Type B pancreatic cell (in vitro differentiated cells): ENCODE measurements around the gene ZMYM4. TPM values are rescaled to one million over a fixed set of nuclear protein-coding genes. Genes with fewer than 3 reads are reported as not detected.
"Not testable (repeated sequence)": the region's sequence is repeated elsewhere in the genome, so short reads cannot be mapped to it uniquely, and the experiment has no call there.

ENCODE experiments used
- DNase-seq: peaks from one replicate; pipeline ENCODE4 v3.0.0; 2021; ENCODE audit warnings: mixed read lengths; ENCODE audit not compliant: unreplicated experiment; ENCODE audit errors: extremely low spot score
- H3K27ac Mint-ChIP-seq: 2 replicates; pipeline ENCODE4 v1.8.0; 2021; ENCODE audit warnings: mild to moderate bottlenecking, mixed read lengths
- H3K27me3 Mint-ChIP-seq: 2 replicates; pipeline ENCODE4 v1.8.0; 2021; ENCODE audit warnings: mixed read lengths
- H3K36me3 Mint-ChIP-seq: 2 replicates; pipeline ENCODE4 v1.8.0; 2021; ENCODE audit warnings: mixed read lengths
- H3K4me1 Mint-ChIP-seq: one replicate; pipeline ENCODE4 v1.8.0; 2021; ENCODE audit warnings: mixed read lengths; ENCODE audit not compliant: unreplicated experiment
- H3K4me3 Mint-ChIP-seq: 2 replicates; pipeline ENCODE4 v1.8.0; 2021; ENCODE audit warnings: mild to moderate bottlenecking, mixed read lengths
- H3K9me3 Mint-ChIP-seq: 2 replicates; pipeline ENCODE4 v1.8.0; 2021; ENCODE audit warnings: mixed read lengths
- total RNA-seq: library from RNA; stranded (reverse); gene quantifications from 2 replicates; pipeline ENCODE4 v1.2.1, GENCODE V29; 2021; ENCODE audit warnings: low replicate concordance
- TF ChIP-seq, protein P1 (sequence below): fragments of 200-600 bp; sonication (generic); conservative IDR thresholded peaks from 2 replicates; pipeline ENCODE4 v1.5.0; 2021; ENCODE audit warnings: antibody characterized with exemption, mild to moderate bottlenecking

The ZMYM4 gene
- total RNA-seq, 1 donor from 2014 or later = 85.4 TPM

DNA sequence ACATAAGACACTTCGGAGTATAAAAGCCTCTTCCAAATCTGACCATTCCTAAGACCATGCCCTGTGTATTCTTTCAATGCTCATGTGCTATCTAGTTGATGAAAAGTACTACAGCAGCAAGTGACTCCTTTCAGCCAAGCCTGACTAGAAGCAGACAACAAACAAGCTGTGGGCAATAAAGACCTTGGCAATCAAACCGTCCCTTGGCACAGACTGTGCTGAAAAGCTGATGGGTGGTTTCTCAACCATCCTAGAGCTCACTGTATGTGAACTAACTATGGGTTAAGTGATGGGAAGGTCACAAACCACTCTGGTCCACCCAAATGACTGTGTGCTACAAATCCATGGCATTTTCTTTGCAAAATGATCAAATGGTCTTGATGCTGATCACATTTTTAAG is 194.7 kb downstream of the ZMYM4 start:
- Mint-ChIP-seq H3K36me3 (peaks cover 40% of the 10 kb centered on the region), H3K9me3 (peaks cover 6% of the 10 kb centered on the region), H3K4me1 (peaks cover 4% of the 10 kb centered on the region), H3K4me3 (no peak overlapping the region), H3K27me3 (no peaks in the 10 kb centered on the region), H3K27ac (no peak overlapping the region)
- TF ChIP-seq, protein P1, sequence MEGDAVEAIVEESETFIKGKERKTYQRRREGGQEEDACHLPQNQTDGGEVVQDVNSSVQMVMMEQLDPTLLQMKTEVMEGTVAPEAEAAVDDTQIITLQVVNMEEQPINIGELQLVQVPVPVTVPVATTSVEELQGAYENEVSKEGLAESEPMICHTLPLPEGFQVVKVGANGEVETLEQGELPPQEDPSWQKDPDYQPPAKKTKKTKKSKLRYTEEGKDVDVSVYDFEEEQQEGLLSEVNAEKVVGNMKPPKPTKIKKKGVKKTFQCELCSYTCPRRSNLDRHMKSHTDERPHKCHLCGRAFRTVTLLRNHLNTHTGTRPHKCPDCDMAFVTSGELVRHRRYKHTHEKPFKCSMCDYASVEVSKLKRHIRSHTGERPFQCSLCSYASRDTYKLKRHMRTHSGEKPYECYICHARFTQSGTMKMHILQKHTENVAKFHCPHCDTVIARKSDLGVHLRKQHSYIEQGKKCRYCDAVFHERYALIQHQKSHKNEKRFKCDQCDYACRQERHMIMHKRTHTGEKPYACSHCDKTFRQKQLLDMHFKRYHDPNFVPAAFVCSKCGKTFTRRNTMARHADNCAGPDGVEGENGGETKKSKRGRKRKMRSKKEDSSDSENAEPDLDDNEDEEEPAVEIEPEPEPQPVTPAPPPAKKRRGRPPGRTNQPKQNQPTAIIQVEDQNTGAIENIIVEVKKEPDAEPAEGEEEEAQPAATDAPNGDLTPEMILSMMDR = no peak
- no peak for DNase-seq

DNA sequence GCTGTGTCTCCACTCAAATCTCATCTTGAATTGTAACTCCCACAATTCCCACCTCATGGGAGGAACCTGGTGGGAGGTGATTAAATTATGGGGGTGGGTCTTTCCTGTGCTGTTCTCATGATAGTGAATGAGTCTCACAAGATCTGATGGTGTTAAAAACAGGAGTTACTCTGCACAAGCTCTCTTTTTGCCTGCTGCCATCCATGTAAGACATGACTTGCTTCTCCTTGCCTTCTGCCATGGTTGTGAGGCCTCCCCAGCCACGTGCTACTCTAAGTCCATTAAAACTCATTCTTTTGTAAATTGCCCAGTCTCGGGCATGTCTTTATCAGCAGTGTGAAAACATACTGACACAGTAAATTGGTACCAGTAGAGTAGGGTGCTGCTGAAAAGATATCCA is 195.2 kb downstream of the ZMYM4 start:
- not testable (repeated sequence) for H3K4me3 Mint-ChIP-seq, H3K27ac Mint-ChIP-seq, DNase-seq, H3K27me3 Mint-ChIP-seq, H3K9me3 Mint-ChIP-seq, H3K4me1 Mint-ChIP-seq
- peaks cover 45% of the 10 kb centered on the region for H3K36me3 Mint-ChIP-seq

DNA sequence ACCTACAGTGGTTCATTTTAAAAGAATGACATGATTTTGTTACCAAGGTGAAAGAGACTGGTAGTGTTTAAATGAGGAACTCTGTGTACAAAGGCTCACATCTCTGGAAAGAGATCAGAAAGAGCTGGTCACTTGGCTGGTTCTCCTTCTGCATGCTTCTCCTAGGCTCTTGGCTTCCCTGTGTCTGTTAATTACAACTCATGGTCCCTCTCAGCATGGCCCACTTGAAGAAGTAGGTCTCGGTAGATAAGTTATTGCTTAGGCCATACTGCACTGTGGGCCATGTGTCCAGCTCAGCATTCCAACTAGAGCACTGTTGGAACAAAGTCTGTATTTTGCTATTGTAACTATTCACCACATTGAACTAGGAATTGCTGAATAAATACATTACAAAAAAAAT is 197.6 kb downstream of the ZMYM4 start:
- no peak for DNase-seq
- Mint-ChIP-seq H3K4me1 (peaks cover 4% of the 10 kb centered on the region), H3K27me3 (no peaks in the 10 kb centered on the region), H3K27ac (no peak overlapping the region), H3K36me3 (peaks cover 56% of the 10 kb centered on the region), H3K4me3 (no peak overlapping the region), H3K9me3 (peaks cover 6% of the 10 kb centered on the region)
- TF ChIP-seq, protein P1 = no peak

DNA sequence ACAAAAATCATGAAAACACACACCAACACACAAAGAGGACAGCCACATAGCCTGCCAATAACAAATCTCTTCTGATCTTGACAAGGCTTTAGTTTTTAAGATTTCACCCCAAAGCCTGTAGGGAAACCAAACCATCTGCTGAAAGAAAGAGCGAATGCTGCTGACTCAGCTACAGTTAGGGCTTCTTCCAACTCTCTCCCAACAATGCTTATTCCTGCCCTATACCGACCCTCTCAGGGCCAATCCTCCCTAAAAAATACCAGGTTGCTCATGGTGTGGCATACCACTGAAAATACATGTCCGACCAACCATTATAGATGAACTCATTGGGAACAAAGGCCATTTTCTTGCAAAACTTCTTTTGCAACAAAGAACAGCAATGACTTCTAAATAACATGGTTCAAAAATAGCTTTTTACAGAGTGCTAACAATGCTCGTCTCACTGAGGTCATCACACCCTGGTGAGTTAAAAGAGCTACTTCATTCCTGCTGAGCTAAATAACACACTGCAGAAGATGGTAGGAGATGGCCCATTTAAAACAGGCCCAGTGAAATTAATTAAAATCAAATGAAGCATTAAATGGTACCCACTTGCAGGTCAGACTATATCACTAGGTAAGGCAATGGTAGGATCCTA is 202.6 kb downstream of the ZMYM4 start:
- Mint-ChIP-seq H3K27me3 (no peaks in the 10 kb centered on the region), H3K27ac (no peak overlapping the region), H3K4me1 (peaks cover 11% of the 10 kb centered on the region), H3K36me3 (peaks cover 30% of the 10 kb centered on the region), H3K9me3 (no peaks in the 10 kb centered on the region), H3K4me3 (no peak overlapping the region)
- TF ChIP-seq, protein P1 = no peak
- no peak for DNase-seq

Other genes starting within 250 kb of the ZMYM4 start
- 19.4 and 21.2 TPM in 2 replicates for gene ZMYM6, start 236.8 kb upstream of the ZMYM4 start, total RNA-seq
- 19.4 and 31.8 TPM in 2 replicates for gene ZMYM1, start 189.3 kb upstream of the ZMYM4 start, total RNA-seq
- gene SFPQ, start 75.6 kb upstream of the ZMYM4 start, total RNA-seq = 256 and 445 TPM in 2 replicates